ENCODE results near the gene SPTBN1. TPM values are rescaled to one million over a fixed set of nuclear protein-coding genes. Genes with fewer than 3 reads are reported as not detected.

Gene SPTBN1
- total RNA-seq, 1 donor from 2014 or later: 680 TPM

- DNase-seq (ENCODE audit: extremely low read depth, low read depth, low spot score): no peak
Measured at GRCh38 chr2:54627973-54628372, 171.8 kb downstream of the SPTBN1 start.

- no peak for DNase-seq (ENCODE audit: extremely low read depth, low read depth, low spot score)
Measured at GRCh38 chr2:54628418-54628817, 172.3 kb downstream of the SPTBN1 start.

GRCh38 chr2:54628957-54629356, 172.8 kb downstream of the SPTBN1 start:
- DNase-seq (ENCODE audit: extremely low read depth, low read depth, low spot score): no peak

- DNase-seq (ENCODE audit: extremely low read depth, low read depth, low spot score): no peak
Measured at GRCh38 chr2:54629390-54629789, 173.3 kb downstream of the SPTBN1 start.

- DNase-seq (ENCODE audit: extremely low read depth, low read depth, low spot score): no peak
Measured at GRCh38 chr2:54629914-54630857, 174.1 kb downstream of the SPTBN1 start.

- DNase-seq (ENCODE audit: extremely low read depth, low read depth, low spot score): no peak
Measured at GRCh38 chr2:54630858-54631497, 174.9 kb downstream of the SPTBN1 start.

GRCh38 chr2:54631755-54632154, 175.6 kb downstream of the SPTBN1 start:
- no peak for DNase-seq (ENCODE audit: extremely low read depth, low read depth, low spot score)

- DNase-seq (ENCODE audit: extremely low read depth, low read depth, low spot score): peak; percentile 63
Measured at GRCh38 chr2:54632733-54633692, 176.9 kb downstream of the SPTBN1 start.

- no peak for DNase-seq (ENCODE audit: extremely low read depth, low read depth, low spot score)
Measured at GRCh38 chr2:54634021-54634420, 177.9 kb downstream of the SPTBN1 start.

- peak; percentile 93 for DNase-seq (ENCODE audit: extremely low read depth, low read depth, low spot score)
Measured at GRCh38 chr2:54634564-54635511, 178.7 kb downstream of the SPTBN1 start.

- no peak for DNase-seq (ENCODE audit: extremely low read depth, low read depth, low spot score)
Measured at GRCh38 chr2:54635554-54636152, 179.5 kb downstream of the SPTBN1 start.

GRCh38 chr2:54636415-54637139, 180.4 kb downstream of the SPTBN1 start:
- no peak for DNase-seq (ENCODE audit: extremely low read depth, low read depth, low spot score)

GRCh38 chr2:54638103-54638502, 182.0 kb downstream of the SPTBN1 start:
- no peak for DNase-seq (ENCODE audit: extremely low read depth, low read depth, low spot score)

GRCh38 chr2:54638774-54639187, 182.7 kb downstream of the SPTBN1 start:
- DNase-seq (ENCODE audit: extremely low read depth, low read depth, low spot score): no peak

- no peak for DNase-seq (ENCODE audit: extremely low read depth, low read depth, low spot score)
Measured at GRCh38 chr2:54639609-54640008, 183.5 kb downstream of the SPTBN1 start.

GRCh38 chr2:54640834-54641540, 184.9 kb downstream of the SPTBN1 start:
- DNase-seq (ENCODE audit: extremely low read depth, low read depth, low spot score): no peak

- DNase-seq (ENCODE audit: extremely low read depth, low read depth, low spot score): no peak
Measured at GRCh38 chr2:54641988-54642387, 185.9 kb downstream of the SPTBN1 start.

Data from glomerular endothelial cell (primary cell).